Astrocyte of the cerebellum (primary cell): ENCODE measurements around the gene TYMS.
"Not testable (repeated sequence)": the region's sequence is repeated elsewhere in the genome, so short reads cannot be mapped to it uniquely, and the experiment has no call there.

Experiments
- DNase-seq: peaks from one replicate; pipeline ENCODE4 v3.0.0-alpha.2; 2011; ENCODE audit warnings: low read depth
- H3K4me3 ChIP-seq: 2 replicates; pipeline ENCODE4 v1.5.1; 2011; ENCODE audit warnings: mild to moderate bottlenecking, low read depth, low read length, moderate library complexity
- CTCF ChIP-seq: IDR thresholded peaks from 2 replicates; pipeline ENCODE4 v1.5.1; 2012; ENCODE audit warnings: low read length, low read depth, moderate library complexity, mild to moderate bottlenecking; ENCODE audit errors: missing control alignments
- in situ Hi-C: cut with HindIII; loops from 2 replicates; pipeline ENCODE4 v1.10.0; 2017; ENCODE audit warnings: low sequenced_read_pairs

The TYMS gene

GRCh38 chr18:678482-679182 lies 21.2 kb downstream of the TYMS start:
- DNase-seq = no peak
- no peak for TF ChIP-seq CTCF
- H3K4me3 ChIP-seq = no peak overlapping the region
- in situ Hi-C loops = no loop called here

GRCh38 chr18:679516-679915 lies 22.1 kb downstream of the TYMS start:
- TF ChIP-seq CTCF = no peak
- in situ Hi-C loops = no loop called here
- H3K4me3 ChIP-seq = no peak overlapping the region
- DNase-seq = no peak

GRCh38 chr18:680392-680791 lies 22.9 kb downstream of the TYMS start:
- no peak overlapping the region for H3K4me3 ChIP-seq
- no peak for DNase-seq
- TF ChIP-seq CTCF = no peak
- in situ Hi-C loops = no loop called here

- no peak overlapping the region for H3K4me3 ChIP-seq
- no peak for DNase-seq
- in situ Hi-C loops = no loop called here
- no peak for TF ChIP-seq CTCF
These were observed 24.5 kb downstream of the TYMS start for GRCh38 chr18:681985-682384.

GRCh38 chr18:682416-682815 lies 25.0 kb downstream of the TYMS start:
- DNase-seq, in situ Hi-C loops, H3K4me3 ChIP-seq: not testable (repeated sequence)

- H3K4me3 ChIP-seq = no peak overlapping the region
- no peak for TF ChIP-seq CTCF
- in situ Hi-C loops = no loop called here
- DNase-seq = no peak
These were observed 25.4 kb downstream of the TYMS start for GRCh38 chr18:682833-683232.

GRCh38 chr18:683531-683930 lies 26.1 kb downstream of the TYMS start:
- in situ Hi-C loops = no loop called here
- TF ChIP-seq CTCF = no peak
- DNase-seq = no peak
- H3K4me3 ChIP-seq = no peak overlapping the region
